Activated naive CD8-positive, alpha-beta T cell treated with anti-CD3 and anti-CD28 coated beads, Interleukin-2, amount 50 U/mL, for 16 hours (primary cell): Measurements from ENCODE around the gene UTP11.
"Not testable (repeated sequence)": the region's sequence is repeated elsewhere in the genome, so short reads cannot be mapped to it uniquely, and the experiment has no call there.

ENCODE experiments used
- DNase-seq: peaks from one replicate; pipeline ENCODE4 v3.0.0-alpha.2; 2020; ENCODE audit warnings: low read depth, low spot score

The UTP11 gene, protein sequence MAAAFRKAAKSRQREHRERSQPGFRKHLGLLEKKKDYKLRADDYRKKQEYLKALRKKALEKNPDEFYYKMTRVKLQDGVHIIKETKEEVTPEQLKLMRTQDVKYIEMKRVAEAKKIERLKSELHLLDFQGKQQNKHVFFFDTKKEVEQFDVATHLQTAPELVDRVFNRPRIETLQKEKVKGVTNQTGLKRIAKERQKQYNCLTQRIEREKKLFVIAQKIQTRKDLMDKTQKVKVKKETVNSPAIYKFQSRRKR

DNA sequence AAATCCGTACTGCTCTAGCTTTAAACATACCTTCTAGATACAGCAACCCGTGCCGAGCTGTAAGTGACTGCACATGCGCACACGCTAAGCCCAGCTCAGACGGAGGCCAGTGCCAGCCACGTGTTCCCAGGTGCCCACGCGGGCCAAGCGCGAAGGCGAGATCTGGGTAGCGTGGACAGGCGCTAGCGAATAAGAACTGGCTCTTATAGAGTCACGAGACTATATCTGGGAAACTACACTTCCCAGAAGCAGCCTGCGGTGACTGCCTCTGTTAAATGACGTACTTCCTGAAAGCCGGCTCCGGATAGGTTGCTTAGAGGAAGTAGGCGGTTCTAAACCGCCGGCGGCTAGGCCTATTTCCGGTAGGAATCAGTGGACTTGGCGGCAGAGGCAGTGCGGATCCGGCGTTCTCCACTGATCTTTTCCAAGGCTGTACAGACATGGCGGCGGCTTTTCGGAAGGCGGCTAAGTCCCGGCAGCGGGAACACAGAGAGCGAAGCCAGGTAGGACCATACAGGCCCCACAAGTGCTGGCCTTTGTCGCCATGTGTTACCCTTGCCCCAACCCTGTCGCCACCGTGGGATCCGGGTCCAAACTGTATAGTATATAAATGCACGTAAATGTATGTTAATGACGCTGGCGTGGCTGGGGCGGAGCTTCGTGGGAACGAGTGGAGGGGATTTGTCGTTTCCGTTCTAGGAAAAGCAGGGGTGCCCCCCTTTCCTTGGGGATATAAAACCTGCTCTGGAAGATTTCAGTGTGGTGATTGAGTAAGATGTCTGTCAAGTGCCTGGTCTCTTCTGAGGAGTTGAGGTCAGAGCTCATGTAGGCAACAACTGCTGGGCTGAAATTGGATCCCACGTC, at the start of gene UTP11:
UTP11 (plus strand) TSS at position 372 of the 864 bp plus-strand sequence; CDS start at position 441, 69 bp downstream.
- DNase-seq, result peak; percentile 79

DNA sequence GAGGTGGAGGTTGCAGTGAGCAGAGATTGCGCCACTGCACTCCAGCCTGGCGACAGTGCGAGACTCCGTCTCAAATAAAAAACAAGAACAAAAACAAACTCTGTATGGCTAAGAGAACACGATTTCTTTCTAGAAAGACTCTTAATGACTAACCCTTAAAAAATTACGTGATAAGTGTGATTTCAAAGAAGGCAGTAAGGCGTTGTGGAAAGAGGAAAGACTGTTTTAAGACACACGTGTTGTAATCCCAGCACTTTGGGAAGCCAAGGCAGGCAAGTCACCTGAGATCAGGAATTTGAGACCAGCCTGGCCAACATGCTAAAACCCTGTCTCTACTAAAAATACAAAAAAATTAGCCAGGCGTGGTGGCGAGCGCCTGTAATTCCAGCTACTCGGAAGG, 48.4 kb upstream of the UTP11 start:
- not testable (repeated sequence) for DNase-seq

DNA sequence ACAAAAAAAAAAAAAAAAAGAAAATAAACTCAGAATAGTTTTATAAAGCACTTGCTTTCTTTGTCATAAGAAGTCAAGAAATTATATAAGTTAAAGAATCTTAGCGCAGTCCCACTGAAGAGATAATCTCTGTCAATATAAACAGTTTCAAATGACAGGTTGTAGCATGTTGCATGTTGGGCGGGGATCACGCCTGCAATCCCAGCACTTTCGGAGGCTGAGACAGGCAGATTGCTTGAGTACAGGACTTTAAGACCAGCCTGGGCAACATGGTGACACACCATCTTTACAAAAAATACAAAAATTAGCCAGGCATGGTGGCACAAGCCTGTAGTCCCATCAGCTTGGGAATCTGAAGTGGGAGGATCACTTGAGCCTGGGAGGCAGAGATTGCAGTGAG, 47.2 kb upstream of the UTP11 start:
- DNase-seq, result no peak

DNA sequence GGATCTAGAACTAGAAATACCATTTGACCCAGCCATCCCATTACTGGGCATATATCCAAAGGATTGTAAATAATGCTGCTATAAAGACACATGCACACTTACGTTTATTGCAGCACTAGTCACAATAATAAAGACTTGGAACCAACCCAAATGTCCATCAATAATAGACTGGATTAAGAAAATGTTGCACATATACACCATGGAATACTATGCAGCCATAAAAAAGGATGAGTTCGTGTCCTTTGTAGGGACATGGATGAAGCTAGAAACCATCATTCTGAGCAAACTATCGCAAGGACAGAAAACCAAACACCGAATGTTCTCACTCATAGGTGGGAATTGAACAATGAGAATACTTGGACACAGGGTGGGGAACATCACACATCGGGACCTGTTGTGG, 38.9 kb upstream of the UTP11 start:
- not testable (repeated sequence) for DNase-seq

DNA sequence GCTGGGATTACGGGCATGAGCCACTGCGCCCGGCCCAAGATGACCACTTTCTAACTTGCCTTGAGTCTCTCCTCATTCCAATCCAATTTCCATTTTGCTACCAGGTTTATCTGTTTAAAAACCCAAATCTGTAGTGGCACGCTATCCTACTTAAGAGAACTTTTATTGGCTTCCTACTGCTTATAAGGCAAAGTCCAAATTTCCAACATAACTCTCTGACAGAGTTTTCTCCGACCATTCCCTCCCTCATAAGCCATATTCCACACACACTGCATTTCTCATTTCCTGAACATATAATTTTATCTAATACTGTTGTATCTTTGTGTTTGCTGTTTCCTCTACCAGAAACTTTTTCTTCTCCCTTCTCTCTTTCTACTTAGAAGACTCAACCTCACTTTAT, 38.0 kb upstream of the UTP11 start:
- DNase-seq, result no peak

DNA sequence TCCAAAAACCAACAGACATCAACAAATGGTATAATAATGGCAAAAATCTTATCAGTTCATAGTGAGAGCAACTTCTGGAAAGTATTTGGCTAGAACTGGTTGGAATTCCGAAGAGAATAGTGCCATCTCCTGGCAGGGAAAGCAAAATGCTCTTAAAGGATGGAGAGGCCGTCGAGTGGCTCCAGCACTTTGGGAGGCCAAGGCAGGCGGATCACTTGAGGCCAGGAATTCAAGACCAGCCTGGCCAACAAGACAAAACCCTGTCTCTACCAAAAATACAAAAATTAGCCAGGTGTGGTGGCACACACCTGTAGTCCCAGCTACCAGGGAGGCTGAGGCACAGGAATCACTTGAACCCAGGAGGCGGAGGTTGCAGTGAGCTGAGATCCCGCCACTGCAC, 37.5 kb upstream of the UTP11 start:
- not testable (repeated sequence) for DNase-seq

DNA sequence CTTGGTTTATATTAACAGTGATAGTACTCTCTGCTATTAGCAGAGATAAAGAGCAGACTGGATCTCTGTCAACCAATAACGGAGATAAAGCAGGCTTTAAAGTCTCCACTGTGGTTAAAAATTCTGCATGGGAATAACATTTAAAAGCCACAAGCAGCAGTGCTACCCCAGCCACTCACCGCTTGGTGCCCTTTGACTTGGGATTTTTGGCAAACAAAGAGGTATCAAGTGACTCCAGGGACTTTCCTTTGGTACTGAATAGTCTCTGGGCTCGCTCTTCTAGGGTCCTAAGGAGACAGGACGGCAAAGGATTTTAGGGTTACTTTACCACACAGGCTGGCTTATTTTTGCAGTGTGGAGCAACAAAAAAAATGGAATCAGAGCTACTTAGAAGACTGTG, 34.0 kb upstream of the UTP11 start:
- no peak for DNase-seq

DNA sequence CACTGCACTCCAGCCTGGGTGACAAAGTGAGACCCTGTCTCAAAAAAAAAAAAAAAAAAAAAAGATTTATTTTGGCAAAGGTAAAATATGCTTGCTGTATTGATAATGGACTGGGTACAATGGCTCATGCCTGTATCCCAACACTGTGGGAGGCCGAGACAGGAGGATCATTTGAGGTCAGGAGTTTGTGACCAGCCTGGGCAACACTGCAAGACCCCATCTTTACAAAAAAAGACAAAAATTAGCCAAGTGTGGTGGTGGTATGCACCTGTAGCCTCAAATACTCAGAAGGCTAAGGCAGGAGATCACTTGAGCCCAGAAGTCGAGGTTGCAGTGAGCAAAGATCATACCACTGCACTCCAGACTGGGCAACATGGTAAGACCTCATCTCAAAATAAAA, 29.0 kb upstream of the UTP11 start:
- DNase-seq, result no peak

DNA sequence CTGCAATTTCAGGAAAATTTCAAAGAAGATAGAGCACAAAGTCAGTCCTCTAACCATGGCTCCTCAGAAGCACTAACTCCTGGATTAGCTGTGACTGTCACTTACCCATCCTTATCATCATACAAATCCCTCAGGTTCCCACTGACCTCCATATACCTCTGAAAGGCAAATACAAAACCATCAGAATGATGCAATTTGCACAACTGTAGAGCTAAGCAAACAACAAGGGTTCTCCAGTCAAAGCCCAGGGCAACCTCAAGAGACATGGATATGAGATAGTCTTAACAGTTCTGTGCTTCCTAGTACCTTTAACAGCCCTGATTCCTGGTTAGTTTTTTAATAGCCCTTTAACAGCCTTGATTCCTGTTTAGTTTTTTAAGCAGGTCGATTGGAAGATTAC, 24.9 kb upstream of the UTP11 start:
- no peak for DNase-seq

DNA sequence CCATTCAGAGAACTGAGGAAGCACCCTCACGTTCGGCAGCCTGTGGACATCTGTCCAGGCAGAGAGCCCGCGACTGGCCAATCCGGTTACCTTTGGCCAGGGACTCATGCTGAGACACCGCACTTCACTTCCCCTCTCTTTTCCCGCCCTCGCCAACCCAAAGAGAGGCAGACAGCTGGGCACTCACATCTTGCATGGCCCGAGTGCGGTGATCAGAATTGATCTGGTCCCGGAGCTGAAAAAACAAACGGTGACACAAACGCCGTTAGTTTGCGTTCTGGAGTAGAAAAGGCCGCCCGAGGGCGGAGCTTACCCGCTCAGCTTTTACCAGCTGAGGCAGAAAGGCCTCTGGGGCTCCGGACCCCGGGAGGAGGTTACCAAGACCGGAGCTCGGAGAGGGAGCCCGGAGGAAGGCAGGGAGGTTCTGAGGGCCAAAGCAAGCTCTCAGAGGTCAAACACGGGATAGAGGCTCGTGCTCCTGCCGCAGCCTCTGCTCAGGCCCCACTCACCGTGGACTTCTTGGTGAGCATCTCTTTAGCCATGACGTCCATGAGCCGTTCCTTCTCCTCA, 23.1 kb upstream of the UTP11 start:
- DNase-seq, result no peak

DNA sequence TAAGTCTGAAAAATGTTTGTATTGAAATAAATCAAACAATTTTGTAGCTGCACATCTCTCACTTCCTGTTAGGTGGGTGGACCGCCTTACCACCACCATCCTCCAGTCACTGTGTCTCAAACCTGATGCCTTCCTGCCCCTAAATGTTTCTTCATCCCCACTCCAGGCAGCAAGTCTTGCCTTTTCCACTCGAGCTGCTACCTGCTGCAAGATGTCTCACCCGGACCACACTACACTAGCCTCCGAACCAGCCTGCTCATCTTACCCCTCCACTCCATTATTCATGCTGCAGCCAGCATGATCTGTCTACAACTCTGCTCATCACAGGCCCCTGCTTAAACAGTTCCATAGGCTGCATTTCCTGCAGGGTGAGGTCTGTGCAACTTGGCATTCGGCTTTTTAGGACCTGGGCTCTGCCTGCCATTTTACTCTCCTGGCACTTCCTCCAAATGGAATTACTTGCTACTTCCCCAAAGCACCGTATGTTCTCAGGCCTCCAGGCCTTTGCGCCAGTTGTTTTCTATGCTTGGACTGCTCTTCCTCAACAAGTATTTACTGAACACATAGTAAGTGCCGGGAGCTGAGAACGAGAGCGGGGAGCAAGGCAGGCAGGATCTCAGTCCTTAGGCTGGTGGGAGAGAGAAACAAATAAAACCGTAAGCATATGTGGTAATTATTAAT, 17.5 kb upstream of the UTP11 start:
- no peak for DNase-seq

DNA sequence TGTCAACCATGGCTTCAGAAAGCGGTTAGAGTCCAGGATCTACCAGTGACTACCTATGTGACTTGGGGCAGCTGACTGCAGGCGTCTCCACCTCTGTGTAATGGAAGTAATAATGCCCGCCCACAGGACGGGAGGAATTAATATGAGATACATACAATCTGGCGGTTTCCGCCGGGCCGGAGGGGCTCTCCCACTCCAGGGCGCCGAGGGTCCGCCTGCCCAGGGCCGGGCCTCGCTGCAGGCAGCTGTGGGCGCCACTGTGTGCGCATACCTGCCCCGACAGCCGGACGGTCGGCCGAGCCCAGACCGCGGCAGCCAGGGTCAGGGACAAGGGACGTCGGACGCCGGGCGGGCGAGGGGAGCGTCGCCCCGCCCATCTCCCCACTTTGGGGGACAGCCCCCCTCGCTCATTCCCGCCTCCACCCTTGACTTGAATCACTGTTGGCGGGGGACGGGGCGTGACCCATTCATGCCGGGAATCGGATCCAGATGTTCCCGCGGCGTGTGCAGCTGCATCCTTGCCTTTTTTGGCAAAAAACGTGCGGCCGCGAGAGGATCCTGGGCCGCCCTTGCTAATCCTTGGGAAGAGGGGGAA, 16.7 kb upstream of the UTP11 start:
- DNase-seq, result no peak

DNA sequence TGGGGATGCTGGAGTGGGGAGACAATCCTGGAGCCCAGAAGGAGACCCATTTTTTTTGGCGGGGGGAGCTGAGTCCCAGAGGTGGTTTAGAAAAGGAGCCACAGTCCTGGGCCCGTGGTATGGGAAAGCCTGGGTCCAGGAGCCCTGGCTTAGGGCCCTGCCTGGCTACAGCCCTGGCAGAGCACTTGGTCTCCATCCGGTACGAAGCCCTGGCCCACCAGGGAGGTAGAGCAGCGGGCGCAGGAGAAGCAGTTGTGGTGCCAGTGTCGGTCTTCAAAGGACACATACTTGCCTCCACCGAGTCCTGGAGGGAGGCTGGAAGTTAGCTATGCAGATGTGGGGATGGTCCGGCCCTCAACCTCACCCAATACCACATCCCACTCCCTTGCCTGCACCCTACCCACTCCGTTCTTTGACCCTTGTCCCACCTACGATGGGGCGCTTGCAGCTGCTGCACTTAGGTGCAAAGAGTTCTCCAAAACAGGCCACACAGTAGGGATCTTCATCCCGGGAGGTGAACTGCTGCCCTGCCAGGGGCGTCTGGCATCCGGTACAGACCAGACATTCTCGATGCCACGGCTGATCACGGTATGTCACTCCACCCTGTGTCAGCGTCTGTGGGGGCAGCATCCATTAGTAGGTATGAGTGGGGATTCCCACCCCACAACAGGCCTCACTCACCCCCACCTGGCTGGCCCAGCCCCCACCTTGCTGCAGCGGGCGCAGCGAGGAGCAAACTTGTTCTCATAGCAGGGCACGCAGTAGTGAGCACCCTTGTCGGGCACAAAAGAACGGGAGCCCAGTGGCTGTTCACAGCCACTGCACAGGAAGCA, 15.1 kb upstream of the UTP11 start:
- DNase-seq, result no peak

DNA sequence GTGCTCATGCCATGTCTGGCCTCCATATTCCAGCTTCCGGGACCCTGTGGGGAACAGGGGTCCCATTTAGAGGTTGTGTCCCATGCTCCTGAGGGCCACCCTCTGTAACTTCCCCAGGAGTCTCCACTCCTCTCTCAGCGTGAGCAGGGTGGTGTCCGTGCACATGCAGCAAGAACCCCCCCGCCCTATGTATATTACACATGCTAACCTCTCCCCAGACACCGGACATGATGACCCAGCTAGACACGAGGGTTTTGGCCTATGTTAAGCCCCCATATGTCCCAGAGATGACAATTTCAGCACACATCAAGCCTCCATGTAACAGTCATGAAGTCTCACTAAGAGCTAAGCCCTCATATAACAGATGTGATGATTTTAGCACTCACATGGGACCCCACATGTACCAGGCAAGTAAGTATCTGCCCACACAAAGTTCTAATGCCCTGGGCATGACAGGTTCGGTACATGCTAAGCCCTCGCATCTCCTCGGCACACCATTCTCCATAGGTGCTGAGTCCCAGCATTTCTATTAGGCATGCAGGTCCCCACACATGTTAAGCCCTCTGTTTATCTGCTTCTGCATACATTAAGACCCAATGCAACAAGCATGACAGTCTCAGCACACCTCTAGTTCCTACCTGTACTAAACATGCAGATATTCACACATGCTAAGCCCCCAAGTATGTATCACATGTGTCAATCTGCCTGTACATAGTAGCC, 14.3 kb upstream of the UTP11 start:
- no peak for DNase-seq

DNA sequence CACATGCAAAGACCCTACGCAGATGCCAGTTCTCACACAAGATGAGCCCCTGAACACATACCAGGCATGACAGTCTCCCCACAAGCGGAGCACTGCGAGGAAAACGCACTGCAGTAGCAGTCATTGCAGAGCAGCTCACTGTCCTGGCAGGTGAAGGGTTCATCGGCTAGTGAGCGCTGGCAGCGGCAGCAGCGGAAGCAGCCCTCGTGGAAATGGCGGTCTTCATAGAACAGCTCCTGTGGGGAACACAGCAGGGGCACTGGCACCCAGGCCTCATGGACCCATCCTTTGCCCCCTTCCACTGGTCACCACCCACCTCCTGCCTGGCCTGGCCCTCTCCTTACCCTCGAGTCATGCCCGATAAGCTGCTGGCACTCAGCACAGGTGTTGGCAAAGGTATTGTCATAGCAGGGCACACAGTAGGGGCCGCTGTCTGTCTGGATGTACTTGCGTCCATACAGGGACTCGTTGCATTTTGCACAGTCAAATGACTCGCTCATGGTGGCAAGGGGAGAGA, 13.6 kb upstream of the UTP11 start:
- DNase-seq, result no peak

DNA sequence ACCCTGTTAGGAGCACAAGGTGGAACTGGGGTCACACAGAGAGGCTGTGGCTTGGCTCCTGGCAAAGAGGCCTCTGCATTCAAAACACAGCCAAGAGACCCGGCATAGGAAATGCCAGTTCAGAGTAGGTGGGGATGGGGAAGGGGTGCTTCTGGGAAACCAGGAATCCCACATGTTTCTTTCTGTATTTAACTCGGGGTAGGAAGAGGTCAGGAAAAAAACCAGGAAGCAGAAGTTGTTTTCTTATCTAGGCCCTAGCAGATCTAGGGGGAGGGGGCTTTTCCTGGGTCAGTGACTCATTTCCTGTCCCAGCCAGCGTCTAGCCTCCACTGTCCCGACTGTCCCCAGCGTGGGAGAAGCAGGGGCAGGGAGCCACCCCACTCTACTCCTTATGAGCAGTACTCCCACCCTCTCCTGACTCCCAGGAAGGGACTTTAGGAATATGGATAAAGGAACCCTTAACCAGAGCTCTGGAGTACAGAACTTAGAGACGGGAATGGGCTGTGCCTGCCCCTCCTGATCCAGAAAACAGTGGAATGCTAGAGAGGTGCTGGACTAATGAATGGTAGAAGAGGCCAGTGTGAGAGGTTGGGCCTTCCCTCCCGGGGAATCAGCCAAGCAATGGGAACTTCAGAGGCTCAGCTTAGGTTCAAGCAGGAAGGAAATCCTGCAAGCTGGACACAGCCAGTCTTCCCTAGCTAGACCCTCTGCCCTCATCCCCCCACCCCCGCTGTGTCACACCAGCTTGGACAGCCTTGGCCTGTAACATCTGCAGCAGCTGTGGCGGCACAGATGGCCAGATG, 12.9 kb upstream of the UTP11 start:
- DNase-seq, result no peak

DNA sequence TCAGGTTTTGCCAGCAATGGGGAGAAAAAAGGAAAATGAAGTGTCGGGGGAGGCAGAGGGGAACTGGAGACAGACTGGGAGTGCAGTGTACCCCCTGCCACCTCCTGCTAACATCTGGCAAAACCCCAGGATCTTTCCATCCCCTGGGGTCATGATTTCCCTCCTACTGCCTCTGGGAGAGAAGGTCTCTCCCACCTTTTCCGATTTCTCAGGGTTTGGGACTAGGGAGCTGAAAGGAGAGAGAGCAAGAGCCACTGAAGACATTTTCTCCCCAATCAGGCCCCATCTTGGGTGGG, 12.4 kb upstream of the UTP11 start:
- no peak for DNase-seq

DNA sequence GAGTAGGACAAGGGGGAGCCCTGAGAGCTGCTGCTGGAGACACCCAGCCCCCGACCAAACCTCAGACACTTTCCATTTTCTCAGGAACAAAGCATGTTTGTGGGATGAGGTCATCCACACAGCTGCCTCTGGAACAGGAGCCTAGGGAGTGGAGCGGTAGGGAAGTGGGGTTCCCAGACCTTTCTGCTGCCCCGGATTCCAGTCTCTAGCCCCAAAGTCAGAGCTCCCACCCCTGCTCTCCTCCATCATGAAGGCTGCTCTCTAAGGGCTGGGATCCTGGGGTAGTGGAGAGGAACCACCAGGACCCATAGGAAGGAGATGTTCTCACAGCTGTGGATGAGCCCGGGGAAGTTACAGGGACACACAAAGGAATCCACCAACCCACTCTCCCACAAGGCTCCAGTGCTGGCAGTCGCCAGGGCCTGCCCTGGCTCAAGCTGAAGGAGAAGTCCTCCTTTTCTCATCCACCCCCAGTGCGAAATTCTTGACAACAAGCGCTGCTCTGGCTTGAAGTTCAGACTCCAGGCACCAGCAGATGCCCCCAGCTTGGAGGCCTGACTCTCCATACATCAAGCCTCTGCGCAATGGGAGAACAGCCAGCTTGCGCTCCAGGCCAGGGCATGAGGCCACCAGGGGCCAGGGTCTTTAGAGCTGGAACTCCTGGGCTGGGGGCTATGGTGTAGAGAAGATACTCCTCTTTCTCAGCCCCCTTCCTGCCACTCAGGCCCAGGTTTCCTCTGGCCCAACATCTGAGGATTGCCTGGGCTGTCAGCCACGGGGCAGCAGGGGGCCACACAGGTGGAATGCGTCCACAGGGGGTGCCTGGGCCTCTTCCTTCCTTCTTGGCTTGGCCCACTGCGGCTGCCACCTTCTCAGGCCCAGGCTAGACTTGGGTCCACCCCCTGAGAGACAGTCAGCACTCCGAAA, 11.7 kb upstream of the UTP11 start:
- DNase-seq, result no peak
